H1 (cell line): ENCODE measurements around the gene PODN. TPM values are rescaled to one million over a fixed set of nuclear protein-coding genes. Genes with fewer than 3 reads are reported as not detected.

ENCODE experiments used
- CTCF ChIA-PET: fragments of 300-600 bp; sonication (Branson Sonifier 250); formaldehyde crosslinking; loops from one replicate; lab custom pipeline; 2021; ENCODE audit not compliant: partially characterized antibody; lab: Charles Lee
- POLR2A ChIA-PET: fragments of 300-600 bp; sonication (Branson Sonifier 250); formaldehyde crosslinking; loops from one replicate; lab custom pipeline; 2021; ENCODE audit warnings: inconsistent platforms; ENCODE audit not compliant: partially characterized antibody; lab: Charles Lee
- DNase-seq, 2 experiments: peaks; one replicate each; pipeline versions ENCODE4 v3.0.0 to v3.0.0-alpha.2; 2010 to 2022; ENCODE audit warnings: low spot score in 2 of 2, low read depth in 1 of 2, mixed read lengths in 1 of 2
- FAIRE-seq: peaks from 2 replicates; lab custom pipeline; 2011; peaks lifted over from hg19 to GRCh38; lab: Jason Lieb, UNC
- H2AFZ ChIP-seq: 2 replicates; pipeline ENCODE4 v1.8.1; 2012; ENCODE audit warnings: low read length, inconsistent platforms
- H2AK5ac ChIP-seq: 2 replicates; pipeline ENCODE4 v1.6.1; 2013; ENCODE audit warnings: low read depth, low read length
- H2BK120ac ChIP-seq: replicated peaks from 2 replicates; pipeline ENCODE3; 2013; ENCODE audit warnings: low read depth, low read length, inconsistent platforms
- H2BK12ac ChIP-seq: 2 replicates; pipeline ENCODE4 v1.6.1; 2013; ENCODE audit warnings: low read depth, low read length
- H2BK15ac ChIP-seq: 2 replicates; pipeline ENCODE4 v1.6.1; 2013; ENCODE audit warnings: low read length
- H2BK20ac ChIP-seq: 2 replicates; pipeline ENCODE4 v1.6.1; 2013; ENCODE audit warnings: low read length
- H2BK5ac ChIP-seq: 2 replicates; pipeline ENCODE4 v1.6.1; 2013; ENCODE audit warnings: low read depth, low read length
- H3K14ac ChIP-seq: 2 replicates; pipeline ENCODE4 v1.6.1; 2013; ENCODE audit warnings: inconsistent platforms; ENCODE audit not compliant: insufficient read length
- H3K18ac ChIP-seq: 2 replicates; pipeline ENCODE4 v1.6.1; 2013; ENCODE audit warnings: low read length; ENCODE audit errors: extremely low read depth
- H3K23ac ChIP-seq: 2 replicates; pipeline ENCODE4 v1.6.1; 2013; ENCODE audit warnings: inconsistent platforms; ENCODE audit not compliant: insufficient read length
- H3K23me2 ChIP-seq: 2 replicates; pipeline ENCODE4 v1.6.1; 2013; ENCODE audit warnings: low read depth, low read length
- H3K27ac ChIP-seq: 2 replicates; pipeline ENCODE4 v1.6.1; 2011; ENCODE audit warnings: low read depth, low read length, inconsistent platforms
- H3K27me3 ChIP-seq, 4 experiments: replicated peaks in 1 of 4; 1 replicate in 1 of 4; 2 replicates in 3 of 4; pipeline versions ENCODE4 v1.6.1 to v1.8.1; 2011 to 2013; ENCODE audit warnings: low read length in 3 of 4, mild to moderate bottlenecking in 3 of 4, inconsistent platforms in 2 of 4, mixed read lengths in 2 of 4, moderate library complexity in 1 of 4; ENCODE audit not compliant: control insufficient read depth in 3 of 4, insufficient read depth in 3 of 4; ENCODE audit errors: extremely low read depth in 1 of 4
- H3K36me3 ChIP-seq, 4 experiments: 2 replicates each; pipeline versions ENCODE4 v1.6.1 to v1.8.1; 2011 to 2013; ENCODE audit warnings: mild to moderate bottlenecking in 4 of 4, low read length in 3 of 4, moderate library complexity in 2 of 4, control low read depth in 1 of 4, inconsistent platforms in 1 of 4; ENCODE audit not compliant: insufficient read depth in 4 of 4, control insufficient read depth in 2 of 4
- H3K4ac ChIP-seq: replicated peaks from 2 replicates; pipeline ENCODE3; 2013; ENCODE audit warnings: low read length, low read depth, mixed read lengths, inconsistent platforms; ENCODE audit not compliant: insufficient read length
- H3K4me1 ChIP-seq, 4 experiments: replicated peaks in 1 of 4; 1 replicate in 1 of 4; 2 replicates in 3 of 4; pipeline versions ENCODE4 v1.6.1 to v1.8.1; 2011 to 2013; ENCODE audit warnings: low read length in 3 of 4, inconsistent platforms in 2 of 4, mixed read lengths in 1 of 4; ENCODE audit not compliant: insufficient read depth in 4 of 4, control insufficient read depth in 3 of 4
- H3K4me2 ChIP-seq, 2 experiments: 2 replicates each; pipeline versions ENCODE4 v1.6.1 to v1.8.1; 2011 to 2013; ENCODE audit warnings: low read depth in 2 of 2, low read length in 2 of 2, control low read depth in 1 of 2, inconsistent platforms in 1 of 2, mild to moderate bottlenecking in 1 of 2; ENCODE audit not compliant: insufficient read depth in 1 of 2
- H3K4me3 ChIP-seq, 4 experiments: fragments of 200-600, 300-600 bp in 1 of 4; sonication (generic), shearing (Covaris generic), sonication (Bioruptor Twin) in 1 of 4; 2 replicates each; pipeline versions ENCODE4 v1.5.1 to v1.8.1; 2011 to 2016; ENCODE audit warnings: low read length in 4 of 4, low read depth in 3 of 4, control low read depth in 2 of 4, inconsistent platforms in 2 of 4, mild to moderate bottlenecking in 2 of 4, mixed read lengths in 1 of 4, moderate library complexity in 1 of 4; ENCODE audit not compliant: insufficient read depth in 2 of 4; ENCODE audit errors: extremely low read depth in 1 of 4
- H3K56ac ChIP-seq: replicated peaks from 2 replicates; pipeline ENCODE3; 2013; ENCODE audit warnings: low read depth, mild to moderate bottlenecking, mixed read lengths, low read length, inconsistent platforms; ENCODE audit not compliant: insufficient read length
- H3K79me1 ChIP-seq: 2 replicates; pipeline ENCODE4 v1.6.1; 2013; ENCODE audit warnings: low read depth, low read length, control low read depth
- H3K79me2 ChIP-seq, 2 experiments: 2 replicates each; pipeline versions ENCODE4 v1.6.1 to v1.8.1; 2012 to 2013; ENCODE audit warnings: low read length in 2 of 2, mild to moderate bottlenecking in 2 of 2, inconsistent platforms in 1 of 2; ENCODE audit not compliant: insufficient read depth in 2 of 2, control insufficient read depth in 1 of 2
- H3K9ac ChIP-seq, 4 experiments: replicated peaks in 1 of 4; 1 replicate in 1 of 4; 2 replicates in 3 of 4; pipeline versions ENCODE4 v1.6.1 to v1.8.1; 2011 to 2013; ENCODE audit warnings: low read depth in 3 of 4, low read length in 3 of 4, control low read depth in 2 of 4, mild to moderate bottlenecking in 2 of 4, moderate library complexity in 2 of 4, inconsistent platforms in 1 of 4; ENCODE audit errors: extremely low read depth in 1 of 4
- H3K9me3 ChIP-seq, 2 experiments: 2 replicates each; pipeline versions ENCODE4 v1.6.1 to v1.8.1; 2012 to 2013; ENCODE audit warnings: mild to moderate bottlenecking in 2 of 2, moderate library complexity in 2 of 2, control low read depth in 1 of 2, inconsistent platforms in 1 of 2, low read depth in 1 of 2, low read length in 1 of 2, mixed read lengths in 1 of 2; ENCODE audit not compliant: insufficient read depth in 2 of 2
- H4K20me1 ChIP-seq, 2 experiments: replicated peaks in 1 of 2; 2 replicates each; pipeline versions ENCODE3 to v1.8.1; 2011 to 2013; ENCODE audit warnings: inconsistent platforms in 2 of 2, low read length in 2 of 2, mild to moderate bottlenecking in 1 of 2; ENCODE audit not compliant: insufficient read depth in 2 of 2, control insufficient read depth in 1 of 2
- H4K5ac ChIP-seq: 2 replicates; pipeline ENCODE4 v1.6.1; 2013; ENCODE audit warnings: low read length, low read depth, mixed read lengths, inconsistent platforms; ENCODE audit not compliant: insufficient read length
- H4K8ac ChIP-seq: 2 replicates; pipeline ENCODE4 v1.8.0; 2013; ENCODE audit warnings: mild to moderate bottlenecking, moderate library complexity, low read length, inconsistent platforms; ENCODE audit not compliant: insufficient read depth; ENCODE audit errors: extremely low read depth
- H4K91ac ChIP-seq: replicated peaks from 2 replicates; pipeline ENCODE3; 2013; ENCODE audit warnings: low read length, mixed read lengths, inconsistent platforms; ENCODE audit not compliant: insufficient read length
- CBX5 ChIP-seq: fragments of 300-800, 300-1000 bp; sonication (generic); IDR thresholded peaks from 2 replicates; pipeline ENCODE4 v1.7.1; 2016; ENCODE audit warnings: antibody characterized with exemption, low read length, low read depth
- CREB1 ChIP-seq: IDR thresholded peaks from 2 replicates; pipeline ENCODE4 v1.6.1; 2012; ENCODE audit warnings: inconsistent platforms
- CTCF ChIP-seq, 3 experiments: IDR thresholded peaks; 1 replicate in 2 of 3; 2 replicates in 1 of 3; pipeline versions ENCODE4 v1.5.1 to v1.6.1; 2011; ENCODE audit warnings: low read length in 3 of 3, mild to moderate bottlenecking in 3 of 3, inconsistent platforms in 2 of 3, low read depth in 1 of 3, moderate library complexity in 1 of 3; ENCODE audit not compliant: insufficient read depth in 1 of 3; ENCODE audit errors: control extremely low read depth in 1 of 3
- E2F6 ChIP-seq: IDR thresholded peaks from 2 replicates; pipeline ENCODE4 v1.6.1; 2012; ENCODE audit warnings: inconsistent platforms
- GABPA ChIP-seq: IDR thresholded peaks from 2 replicates; pipeline ENCODE4 v1.6.1; 2011; ENCODE audit warnings: mild to moderate bottlenecking, low read length, moderate library complexity, borderline replicate concordance; ENCODE audit not compliant: insufficient read depth
- MAFK ChIP-seq: IDR thresholded peaks from 2 replicates; pipeline ENCODE4 v1.6.1; 2012; ENCODE audit warnings: low read depth, mild to moderate bottlenecking, improper control_type of control experiment, low read length
- MAX ChIP-seq: IDR thresholded peaks from 2 replicates; pipeline ENCODE4 v1.6.1; 2012; ENCODE audit warnings: inconsistent platforms
- POLR2A ChIP-seq, 2 experiments: IDR thresholded peaks; 1 replicate in 1 of 2; 2 replicates in 1 of 2; pipeline ENCODE4 v1.6.1; 2011; ENCODE audit warnings: low read depth in 2 of 2, low read length in 2 of 2, mild to moderate bottlenecking in 2 of 2; ENCODE audit errors: control extremely low read depth in 1 of 2
- SIX5 ChIP-seq: IDR thresholded peaks from 2 replicates; pipeline ENCODE4 v1.6.1; 2011; ENCODE audit warnings: mild to moderate bottlenecking, low read depth, low read length
- SUZ12 ChIP-seq: fragments of 200-600 bp; sonication (generic); IDR thresholded peaks from 2 replicates; pipeline ENCODE4 v1.6.1; 2012; ENCODE audit warnings: mild to moderate bottlenecking, inconsistent platforms, low read length, moderate library complexity, mixed read lengths
- TAF7 ChIP-seq: optimal IDR thresholded peaks from 2 replicates; pipeline ENCODE3; 2011; ENCODE audit warnings: low read depth, mild to moderate bottlenecking, inconsistent platforms, low read length, moderate library complexity, borderline replicate concordance
- WGBS, 2 experiments: shearing (Covaris generic) in 1 of 2; methylation state at CpG; one replicate each; pipeline versions ENCODE4 v1.1.6 to v1.1.7; 2013 to 2015; ENCODE audit warnings: low lambda C conversion rate in 2 of 2, mixed read lengths in 2 of 2, inconsistent platforms in 1 of 2, low coverage in 1 of 2, missing lambda C conversion rate in 1 of 2; ENCODE audit not compliant: insufficient replicate concordance in 2 of 2, insufficient coverage in 1 of 2, insufficient read length in 1 of 2; ENCODE audit errors: extremely low coverage in 1 of 2, missing lambda C conversion rate in 1 of 2; 5-methylcytosine and 5-hydroxymethylcytosine counted together
- polyA plus RNA-seq, 7 experiments: library from polyadenylated mRNA; depleted of rRNA in 3 of 7; stranded (reverse) in 5 of 7; unstranded in 2 of 7; fragments of >200 nt in 5 of 7; fragments of 200-250 nt in 2 of 7; gene quantifications; 1 replicate in 5 of 7; 2 replicates in 1 of 7; 4 replicates in 1 of 7; pipeline versions ENCODE4 v1.2.1 to v1.2.3, GENCODE V29; 2011 to 2013; ENCODE audit warnings: missing spikeins in 2 of 7, mixed read lengths in 2 of 7
- total RNA-seq: library from RNA; stranded (reverse); fragmentation: NEBNext Ultra II Directional; extraction: Animal tissue kit (Norgen Biotek cat#: 25700); gene quantifications from 2 replicates; pipeline ENCODE4 v1.2.1, GENCODE V29; 2021

PODN gene
- total and polyA plus RNA-seq, 2 of the 8 experiments (the other 6 are each of a cell fraction or from before 2014, with no cell fraction given): 0.11 to 0.17 TPM

GRCh38 chr1:53126495-53126894, 64.5 kb downstream of the PODN start:
- Histone ChIP-seq H2AK5ac (no peak overlapping the region), H3K9ac (no peak overlapping the region), H3K23ac (no peak overlapping the region), H4K91ac (no peak overlapping the region), H4K5ac (no peak overlapping the region), H2BK20ac (no peak overlapping the region), H2BK12ac (no peak overlapping the region), H3K4ac (no peak overlapping the region), H3K4me1 (peaks cover 0 to 11% (median 1%) of the 10 kb centered on the region in 4 experiments; a peak in 4 of 7 replicates), H2BK5ac (no peak overlapping the region), H3K79me1 (no peaks in the 10 kb centered on the region), H4K20me1 (no peaks in the 10 kb centered on the region), H3K9me3 (no peaks in the 10 kb centered on the region; a peak in 1 of 4 replicates), H3K14ac (no peak overlapping the region), H2BK120ac (no peak overlapping the region), H3K27me3 (no peaks in the 10 kb centered on the region; a peak in 1 of 7 replicates), H3K56ac (no peak overlapping the region), H2BK15ac (no peak overlapping the region), H3K4me2 (no peak overlapping the region), H4K8ac (no peak overlapping the region), H3K79me2 (no peaks in the 10 kb centered on the region), H3K18ac (no peak overlapping the region), H3K4me3 (no peak overlapping the region), H3K36me3 (no peaks in the 10 kb centered on the region), H3K23me2 (no peaks in the 10 kb centered on the region), H2AFZ (no peak overlapping the region), H3K27ac (no peak overlapping the region)
- DNase-seq (no peak), FAIRE-seq (no peak)
- 94% methylated on average over 1 of the region's 1 CpG; no CpG with 5 or more reads in 1 of the 2 experiments for WGBS, 2 experiments
- CTCF ChIA-PET: no interaction called here
- POLR2A ChIA-PET: no interaction called here
- TF ChIP-seq GABPA (no peak), CBX5 (no peak), MAX (no peak), E2F6 (no peak), SIX5 (no peak), SUZ12 (no peak), CREB1 (no peak), TAF7 (no peak), MAFK (no peak), POLR2A (IDR thresholded peaks at IDR 0.05; ENCODE audit: control extremely low read depth in 1 of 2, low read depth in 2 of 2, low read length in 2 of 2) (no peak), CTCF (IDR thresholded peaks at IDR 0.05; ENCODE audit: control extremely low read depth in 1 of 3, insufficient read depth in 1 of 3, low read depth in 1 of 3, low read length in 3 of 3) (no peak)
